ELF-1 (cell line): ENCODE results near the gene FUS.
A peak's percentile ranks its signal among the peaks of the same experiment; 100 is the strongest.
"Not testable (repeated sequence)": the region's sequence is repeated elsewhere in the genome, so short reads cannot be mapped to it uniquely, and the experiment has no call there.

ENCODE experiments used
- DNase-seq: peaks from one replicate; pipeline ENCODE4 v3.0.0-alpha.2; 2016; ENCODE audit warnings: low read depth, low spot score

Gene FUS

GRCh38 chr16:31143694-31144148, 36.2 kb upstream of the FUS start:
- no peak for DNase-seq

GRCh38 chr16:31144418-31144817, 35.5 kb upstream of the FUS start:
- not testable (repeated sequence) for DNase-seq

- DNase-seq: no peak
These were observed 34.4 kb upstream of the FUS start for GRCh38 chr16:31145398-31145990.

GRCh38 chr16:31147574-31147973, 32.4 kb upstream of the FUS start:
- DNase-seq: no peak

- peak; percentile 45 for DNase-seq
These were observed 31.6 kb upstream of the FUS start for GRCh38 chr16:31148281-31148728.

GRCh38 chr16:31148896-31149295, 31.0 kb upstream of the FUS start:
- no peak for DNase-seq

GRCh38 chr16:31149332-31149731, 30.6 kb upstream of the FUS start:
- no peak for DNase-seq

- peak; percentile 76 for DNase-seq
These were observed 29.7 kb upstream of the FUS start, which contains the start of gene PRSS36 for GRCh38 chr16:31149894-31150890. TSS of gene PRSS36 (minus strand) at chr16:31150066. CDS start at chr16:31150035, 31 bp downstream.

GRCh38 chr16:31150976-31151375, 29.0 kb upstream of the FUS start:
- DNase-seq: not testable (repeated sequence)

GRCh38 chr16:31157136-31157535, 22.8 kb upstream of the FUS start:
- DNase-seq: no peak

GRCh38 chr16:31167315-31167714, 12.6 kb upstream of the FUS start:
- DNase-seq: no peak

- peak; percentile 54 for DNase-seq
These were observed 11.1 kb upstream of the FUS start for GRCh38 chr16:31168848-31169247.

GRCh38 chr16:31170048-31170447, 9.9 kb upstream of the FUS start:
- not testable (repeated sequence) for DNase-seq

GRCh38 chr16:31177136-31177535, 2.8 kb upstream of the FUS start:
- no peak for DNase-seq

- no peak for DNase-seq
These were observed 656 bp upstream of the FUS start for GRCh38 chr16:31179219-31179746.

- DNase-seq: peak; percentile 49
These were observed 1.3 kb downstream of the FUS start for GRCh38 chr16:31181102-31181830.

GRCh38 chr16:31182391-31182790, 2.5 kb downstream of the FUS start:
- DNase-seq: no peak

GRCh38 chr16:31183432-31184428, 3.8 kb downstream of the FUS start:
- no peak for DNase-seq

GRCh38 chr16:31184888-31185287, 4.9 kb downstream of the FUS start:
- no peak for DNase-seq

GRCh38 chr16:31185339-31185738, 5.4 kb downstream of the FUS start:
- no peak for DNase-seq
